HL-60/S4 (cell line): ENCODE measurements around the gene SLC35B2.

Experiments used
- in situ Hi-C: fragments of 300-500 bp; cut with MboI; formaldehyde crosslinking; loops from 2 replicates; pipeline ENCODE4 v1.14.3; 2022; ENCODE audit warnings: low sequenced_read_pairs

Gene SLC35B2

DNA sequence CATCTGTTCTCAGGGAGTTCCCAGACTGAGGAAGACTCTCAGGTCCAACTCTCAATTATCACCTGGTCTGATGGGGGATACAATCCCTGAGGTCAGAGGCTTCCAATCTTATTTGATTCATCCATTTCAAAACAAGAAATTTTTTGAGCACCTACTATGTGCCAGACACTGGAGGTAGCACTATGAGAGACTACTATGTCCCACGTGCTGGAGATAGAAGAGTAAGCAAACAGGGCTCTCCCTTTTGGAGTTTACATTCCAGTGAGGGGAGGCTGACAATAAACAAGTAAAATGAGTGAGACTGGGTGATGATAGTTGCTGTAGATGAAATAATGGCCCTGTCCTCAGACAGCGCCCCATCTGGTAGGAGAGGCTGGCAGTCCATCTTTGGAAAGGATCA, 29.4 kb upstream of the SLC35B2 start:
- in situ Hi-C loops: no loop called here

DNA sequence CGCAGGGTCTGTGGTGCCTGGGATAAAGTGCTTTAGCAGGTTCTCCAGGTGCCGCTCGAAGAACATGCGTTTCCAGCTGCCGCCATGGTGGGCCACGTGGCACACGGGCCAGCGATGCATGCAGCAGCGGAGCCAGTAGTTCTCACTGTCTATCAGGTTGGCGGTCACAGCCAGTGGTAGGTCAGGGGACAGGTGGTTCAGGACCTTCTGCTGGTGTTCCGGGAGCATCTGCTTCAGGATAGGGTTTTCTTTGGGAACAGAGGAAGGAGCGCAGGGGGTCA, 28.9 kb upstream of the SLC35B2 start:
- in situ Hi-C loops: no loop called here

DNA sequence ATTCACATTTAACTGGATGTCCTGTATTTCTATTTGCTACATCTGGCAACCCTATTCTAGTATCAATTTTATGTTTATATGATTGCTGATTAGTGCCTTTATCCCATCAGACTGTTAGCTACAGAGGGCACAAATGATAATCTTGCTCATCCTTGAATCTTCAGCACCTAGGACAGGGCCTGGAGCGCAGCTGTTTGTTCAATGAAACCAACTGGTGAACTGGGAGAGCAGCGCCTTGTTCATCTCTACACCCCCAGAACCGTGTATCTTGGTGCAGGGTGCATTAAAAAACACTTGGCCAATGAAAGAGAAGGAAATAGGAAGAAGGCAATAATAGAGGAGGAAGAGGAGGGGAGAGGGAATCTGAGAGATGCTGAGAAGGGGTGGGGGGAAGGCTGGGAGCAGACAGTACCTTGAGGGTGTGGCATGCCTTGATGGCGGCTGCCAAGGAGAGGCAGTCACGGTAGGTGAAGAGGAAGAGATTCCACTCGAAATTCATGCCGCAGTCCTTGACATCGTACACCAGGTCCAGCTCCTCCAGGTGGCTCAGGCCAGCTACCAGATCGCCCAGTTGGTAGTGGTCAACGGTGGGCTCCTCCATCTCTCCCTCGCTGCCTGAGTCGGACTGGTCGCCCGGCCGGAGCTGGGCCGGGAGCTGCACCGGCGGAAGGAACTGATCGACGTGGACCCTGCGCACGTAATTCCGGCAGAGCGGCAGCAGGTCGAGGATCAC, 28.4 kb upstream of the SLC35B2 start:
- in situ Hi-C loops: no loop called here

DNA sequence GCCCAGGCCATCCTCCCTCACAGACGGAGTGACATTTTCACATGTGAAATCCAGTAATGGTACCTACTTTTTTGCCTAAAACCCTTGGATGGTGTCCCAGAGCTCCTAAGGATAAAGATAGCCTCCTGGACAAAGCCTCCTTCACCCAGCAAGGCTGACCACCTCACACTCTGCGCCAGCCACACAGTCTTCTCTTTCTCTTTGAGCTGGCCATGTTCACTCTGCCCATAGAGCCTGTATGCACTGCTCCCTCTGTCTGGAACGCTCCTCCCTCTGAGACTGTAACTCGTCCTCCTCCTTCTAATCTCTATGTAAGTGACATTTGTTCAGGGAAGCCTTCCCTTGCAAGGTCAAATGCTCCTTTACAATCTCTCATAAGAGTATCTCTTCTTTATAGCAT, 27.5 kb upstream of the SLC35B2 start:
- in situ Hi-C loops: no loop called here

DNA sequence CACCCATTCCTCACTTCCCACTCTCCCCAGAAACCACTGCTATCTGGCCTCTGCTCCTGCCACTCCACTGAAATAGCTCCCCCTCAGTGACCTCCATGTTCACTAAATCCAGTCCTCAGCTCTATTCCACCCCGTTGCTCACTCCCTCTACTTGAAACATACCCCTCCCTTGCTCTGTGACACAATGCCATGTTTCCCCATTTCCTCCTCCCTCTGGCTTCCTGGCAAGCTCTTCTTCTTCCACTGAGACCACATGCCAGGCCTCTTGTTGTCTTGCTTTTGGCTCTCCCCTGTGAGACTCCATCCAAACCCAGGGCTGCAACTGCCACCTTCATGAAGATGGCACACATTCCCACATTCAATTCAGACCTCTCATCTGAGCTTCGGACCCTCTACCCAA, 26.8 kb upstream of the SLC35B2 start:
- in situ Hi-C loops: no loop called here

DNA sequence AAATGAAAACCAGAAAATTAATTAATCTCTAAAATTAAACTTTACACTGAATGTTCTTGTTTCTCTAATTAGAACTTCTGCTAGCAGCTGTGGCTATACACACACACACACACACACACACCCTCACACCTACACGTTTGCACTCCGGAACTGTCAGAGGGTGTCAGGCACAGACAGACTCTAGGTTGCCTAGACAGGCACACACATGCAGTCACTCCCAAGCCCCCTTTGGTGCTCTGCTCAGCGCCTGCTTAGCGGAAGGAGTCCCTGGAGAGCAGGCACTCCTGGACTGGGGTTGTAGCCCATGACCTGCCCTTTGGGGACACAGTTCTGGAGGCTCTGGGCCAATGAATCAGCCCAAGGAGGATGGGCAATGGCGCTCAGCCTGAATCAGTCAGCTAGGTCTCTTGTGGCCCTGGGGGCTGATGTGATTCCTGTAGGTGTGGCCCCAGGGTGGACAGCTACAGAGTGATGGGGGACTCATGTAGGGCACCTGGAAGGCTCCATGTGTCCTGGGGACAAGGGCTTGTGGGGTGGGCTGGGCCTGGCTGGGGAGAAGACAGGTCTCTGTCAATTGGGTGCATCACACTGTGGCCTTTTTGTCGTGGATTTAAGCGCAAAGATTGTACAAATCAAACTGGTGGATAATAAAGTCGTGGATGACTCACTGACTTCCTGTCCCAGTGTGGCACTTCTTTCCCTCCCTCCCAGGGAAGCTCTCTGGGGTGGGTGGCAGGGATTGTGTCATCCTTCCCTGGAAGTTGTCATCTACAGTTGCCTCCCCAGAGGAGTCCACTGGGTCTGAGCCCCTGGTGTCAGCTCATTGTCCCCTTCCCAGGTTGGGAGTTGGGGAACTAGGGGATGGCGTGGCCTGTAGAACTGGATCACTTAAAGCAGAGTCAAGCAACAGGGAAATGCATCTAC, 21.7 kb upstream of the SLC35B2 start:
- in situ Hi-C loops: no loop called here

DNA sequence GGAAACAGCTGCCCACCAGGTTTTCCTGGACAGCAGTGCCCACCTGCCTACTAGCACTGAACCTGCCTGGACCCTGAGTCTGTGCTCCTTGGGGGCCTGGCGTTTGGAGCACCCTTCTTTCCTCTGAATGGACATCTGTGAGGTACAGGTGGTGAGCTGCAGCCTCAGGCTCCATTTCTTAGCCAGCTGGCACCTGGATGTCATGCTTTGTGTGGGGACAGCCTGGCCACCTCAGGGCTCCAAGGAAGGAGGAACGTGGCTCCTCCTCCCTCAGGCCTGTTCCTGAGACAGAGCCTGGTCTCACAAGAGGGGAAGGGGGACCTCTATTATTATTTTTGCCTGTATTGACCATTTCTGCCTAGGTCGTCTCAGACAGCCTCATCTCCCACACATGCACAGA, 21.0 kb upstream of the SLC35B2 start:
- in situ Hi-C loops: no loop called here

DNA sequence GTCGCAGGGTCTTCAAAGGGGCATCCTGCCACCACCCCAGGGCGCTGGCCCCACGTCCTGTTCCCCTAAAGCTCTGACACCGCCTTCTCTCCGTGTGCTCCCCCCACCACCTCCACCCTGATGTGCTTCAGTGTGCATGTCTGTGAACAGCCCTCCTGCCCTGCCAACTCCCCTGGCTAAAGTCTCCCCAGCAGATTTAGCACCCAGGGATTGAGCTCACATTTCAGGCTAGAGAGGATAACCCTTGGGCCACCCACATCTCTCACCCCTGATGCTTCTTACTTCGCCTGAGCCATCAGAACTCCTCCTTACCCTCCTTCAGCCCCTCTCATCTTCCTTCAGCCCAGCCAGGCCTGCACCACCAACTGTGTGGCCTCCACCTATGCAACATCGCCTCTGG, 20.4 kb upstream of the SLC35B2 start:
- in situ Hi-C loops: no loop called here

DNA sequence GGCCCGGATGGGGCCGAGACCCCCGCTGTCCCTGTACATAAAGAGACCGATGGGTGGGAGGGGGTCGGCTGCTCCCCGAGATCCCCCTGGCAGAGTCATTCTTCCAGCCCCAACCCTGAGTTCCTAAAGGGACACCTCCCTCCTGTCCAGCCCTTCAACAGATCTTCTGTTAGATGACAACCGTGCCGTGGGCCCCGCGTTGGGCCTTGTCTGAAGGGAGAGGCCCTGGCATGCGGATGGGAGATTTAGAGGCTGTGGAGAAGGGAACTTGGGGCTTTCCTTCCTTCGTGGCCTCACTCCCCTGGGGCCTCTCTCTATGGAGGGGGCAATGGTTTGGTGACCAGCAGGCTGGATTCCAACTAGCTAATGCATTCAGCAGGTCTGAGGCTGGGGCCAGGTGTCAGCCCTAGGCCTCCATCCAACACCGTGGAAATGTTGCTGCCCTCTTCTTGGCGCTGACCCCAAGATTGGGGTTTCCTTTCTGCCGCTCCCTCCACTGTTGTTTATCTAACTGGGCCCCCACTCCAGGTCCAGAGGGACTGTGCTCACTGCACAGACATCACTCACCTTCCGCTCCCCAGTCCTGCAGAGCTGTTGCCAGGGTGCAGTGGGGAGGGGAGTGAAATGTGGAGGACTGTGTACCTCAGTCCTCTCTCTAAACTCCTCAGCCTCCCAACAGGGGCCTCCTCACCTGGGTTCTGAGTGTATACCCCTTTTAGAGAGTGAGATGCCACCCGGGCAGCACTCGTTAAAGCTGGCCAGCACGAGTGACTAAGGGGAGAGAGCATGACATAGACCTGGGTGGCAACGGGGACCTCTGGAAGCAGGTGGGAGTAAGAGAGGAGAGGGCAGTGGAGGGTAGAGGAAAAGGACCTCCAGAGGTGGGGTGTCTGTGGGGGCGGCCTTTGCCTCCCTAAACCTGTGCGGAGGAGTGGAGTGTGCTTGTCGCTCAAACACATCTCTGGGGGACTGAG, 19.6 kb upstream of the SLC35B2 start:
- in situ Hi-C loops: no loop called here

DNA sequence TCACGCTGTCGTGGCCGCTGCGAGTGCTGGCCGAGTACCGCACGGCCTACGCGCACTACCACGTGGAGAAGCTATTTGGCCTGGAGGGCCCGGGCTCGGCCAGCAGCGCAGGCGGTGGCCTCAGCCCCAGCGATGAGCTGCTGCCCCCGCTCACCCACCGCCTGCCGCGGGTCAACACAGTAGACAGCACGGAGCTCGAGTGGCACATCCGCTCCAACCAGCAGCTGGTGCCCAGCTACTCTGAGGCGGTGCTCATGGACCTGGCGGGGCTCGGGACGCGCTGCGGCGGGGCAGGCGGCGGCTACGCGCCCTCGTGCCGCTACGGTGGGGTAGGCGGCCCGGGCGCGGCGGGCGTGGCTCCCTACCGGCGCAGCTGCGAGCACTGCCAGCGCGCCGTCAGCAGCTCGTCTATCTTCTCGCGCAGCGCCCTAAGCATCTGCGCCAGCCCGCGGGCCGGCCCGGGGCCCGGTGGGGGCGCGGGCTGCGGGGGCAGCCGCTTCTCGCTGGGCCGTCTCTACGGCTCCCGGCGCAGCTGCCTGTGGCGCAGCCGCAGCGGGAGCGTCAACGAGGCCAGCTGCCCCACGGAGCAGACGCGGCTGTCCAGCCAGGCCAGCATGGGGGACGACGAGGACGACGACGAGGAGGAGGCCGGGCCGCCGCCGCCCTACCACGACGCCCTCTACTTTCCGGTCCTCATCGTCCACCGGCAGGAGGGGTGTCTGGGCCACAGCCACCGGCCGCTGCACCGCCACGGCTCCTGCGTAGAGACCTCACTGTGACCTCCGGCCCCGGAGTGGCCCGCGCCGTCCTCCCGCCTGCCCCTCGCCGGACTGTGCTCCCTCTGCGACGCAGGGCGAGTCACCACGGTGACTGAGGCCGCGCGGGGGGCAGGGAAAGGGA, 18.7 kb upstream of the SLC35B2 start:
- in situ Hi-C loops: no loop called here

DNA sequence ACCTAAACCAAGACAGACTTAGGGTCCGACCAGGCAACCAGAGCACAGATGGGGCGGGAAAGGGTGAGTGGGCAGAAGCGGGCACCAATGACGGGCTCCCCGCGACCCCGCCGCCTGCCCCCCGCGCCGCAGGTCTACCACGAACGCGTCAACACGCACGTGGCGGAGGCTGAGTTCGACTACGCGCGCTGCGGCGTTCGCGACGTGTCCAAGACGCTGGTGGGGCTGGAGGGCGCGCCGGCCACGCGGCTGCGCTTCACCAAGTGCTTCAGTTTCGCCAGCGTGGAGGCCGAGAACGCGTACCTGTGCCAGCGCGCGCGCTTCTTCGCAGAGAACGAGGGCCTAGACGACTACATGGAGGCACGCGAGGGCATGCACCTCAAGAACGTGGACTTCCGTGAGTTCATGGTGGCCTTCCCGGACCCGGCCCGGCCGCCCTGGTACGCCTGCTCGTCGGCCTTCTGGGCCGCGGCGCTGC, 18.0 kb upstream of the SLC35B2 start:
- in situ Hi-C loops: no loop called here

DNA sequence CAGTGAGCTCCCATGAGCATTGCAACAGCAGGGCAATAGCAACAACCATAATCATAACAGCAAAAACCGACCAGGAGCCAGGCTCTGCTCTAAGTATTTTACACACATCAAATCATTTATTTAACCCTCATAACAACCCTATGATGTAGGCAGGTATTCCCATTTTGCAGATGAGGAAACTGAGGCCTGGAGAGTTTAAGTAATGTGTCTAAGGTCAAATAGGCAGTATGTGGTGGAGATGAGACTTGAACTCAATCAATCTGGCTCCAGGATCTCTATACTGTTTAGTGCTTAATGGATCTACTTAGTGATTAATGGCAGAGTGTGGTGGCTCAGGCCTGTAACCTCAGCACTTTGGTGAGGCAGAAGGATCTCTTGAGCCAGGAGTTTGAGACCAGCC, 16.3 kb upstream of the SLC35B2 start:
- in situ Hi-C loops: no loop called here

DNA sequence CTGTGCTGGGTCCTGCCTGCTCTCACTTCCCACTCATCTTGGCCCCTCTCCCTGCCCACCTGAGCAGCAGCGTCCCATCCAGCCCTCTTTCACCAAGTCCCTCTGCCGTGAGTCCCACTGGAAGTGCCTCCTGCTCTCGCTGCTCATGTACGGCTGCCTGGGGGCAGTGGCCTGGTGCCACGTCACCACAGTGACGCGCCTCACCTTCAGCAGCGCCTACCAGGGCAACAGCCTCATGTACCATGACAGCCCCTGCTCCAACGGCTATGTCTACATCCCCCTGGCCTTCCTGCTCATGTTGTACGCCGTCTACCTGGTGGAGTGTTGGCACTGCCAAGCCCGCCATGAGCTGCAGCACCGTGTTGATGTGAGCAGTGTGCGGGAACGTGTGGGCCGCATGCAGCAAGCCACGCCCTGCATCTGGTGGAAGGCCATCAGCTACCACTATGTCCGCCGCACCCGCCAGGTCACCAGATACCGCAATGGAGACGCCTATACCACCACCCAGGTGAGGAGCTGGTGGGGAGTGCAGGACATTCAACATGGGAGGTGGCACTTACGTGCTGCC, 15.8 kb upstream of the SLC35B2 start:
- in situ Hi-C loops: no loop called here

DNA sequence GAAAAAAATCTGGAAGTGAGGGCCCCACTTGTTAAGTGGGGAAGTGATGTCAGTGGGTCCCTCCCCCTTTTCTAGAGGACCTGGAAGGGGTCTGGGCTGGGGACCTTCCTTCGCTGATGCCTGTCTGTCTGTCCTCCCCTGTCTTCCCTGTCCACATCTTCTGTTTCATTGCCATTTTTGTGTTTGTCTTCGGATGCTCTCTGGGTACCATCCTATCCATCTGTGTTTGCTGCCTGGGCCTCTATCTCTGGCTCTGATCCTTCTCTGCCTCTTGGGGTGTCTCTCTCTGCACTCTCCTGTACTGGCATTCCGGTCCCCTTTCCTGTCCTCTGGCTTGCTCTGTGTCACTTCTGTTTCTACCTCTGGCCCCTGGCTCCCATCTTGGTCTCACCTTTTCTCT, 15.2 kb upstream of the SLC35B2 start:
- in situ Hi-C loops: no loop called here

DNA sequence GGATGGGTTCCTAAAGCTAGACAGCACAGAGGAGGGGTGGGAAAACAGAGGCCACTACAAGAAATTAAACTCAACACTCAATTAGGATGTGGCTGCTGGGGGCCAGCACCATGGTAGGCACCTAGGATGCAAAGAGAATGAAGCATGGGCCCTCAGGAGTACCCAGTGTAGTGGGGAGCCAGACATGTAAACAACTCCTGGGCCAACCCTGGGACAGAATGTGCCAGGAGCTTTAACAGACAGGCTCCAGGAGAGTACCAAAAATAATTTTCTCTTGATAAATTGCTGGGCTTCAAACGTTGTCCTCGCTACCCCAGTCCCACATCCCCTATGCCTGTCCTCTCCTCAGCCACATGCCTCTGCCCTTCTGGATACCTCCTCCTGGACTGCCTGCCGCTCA, 14.6 kb upstream of the SLC35B2 start:
- in situ Hi-C loops: no loop called here

DNA sequence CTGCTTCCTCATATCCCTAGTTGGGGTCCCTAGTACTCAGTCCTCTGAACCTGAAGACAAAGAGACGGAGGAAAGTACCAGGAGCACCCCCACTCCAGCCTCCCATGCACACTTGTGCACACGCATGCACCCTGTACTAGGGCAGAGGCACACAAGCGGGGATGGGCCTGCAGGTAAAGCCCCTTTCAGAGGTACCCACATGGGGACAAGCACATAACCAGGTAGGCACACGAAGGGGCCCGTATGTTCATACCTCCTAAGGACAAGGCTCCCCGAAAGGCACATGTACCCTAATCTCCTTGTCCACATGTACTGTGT, 14.0 kb upstream of the SLC35B2 start:
- in situ Hi-C loops: no loop called here

DNA sequence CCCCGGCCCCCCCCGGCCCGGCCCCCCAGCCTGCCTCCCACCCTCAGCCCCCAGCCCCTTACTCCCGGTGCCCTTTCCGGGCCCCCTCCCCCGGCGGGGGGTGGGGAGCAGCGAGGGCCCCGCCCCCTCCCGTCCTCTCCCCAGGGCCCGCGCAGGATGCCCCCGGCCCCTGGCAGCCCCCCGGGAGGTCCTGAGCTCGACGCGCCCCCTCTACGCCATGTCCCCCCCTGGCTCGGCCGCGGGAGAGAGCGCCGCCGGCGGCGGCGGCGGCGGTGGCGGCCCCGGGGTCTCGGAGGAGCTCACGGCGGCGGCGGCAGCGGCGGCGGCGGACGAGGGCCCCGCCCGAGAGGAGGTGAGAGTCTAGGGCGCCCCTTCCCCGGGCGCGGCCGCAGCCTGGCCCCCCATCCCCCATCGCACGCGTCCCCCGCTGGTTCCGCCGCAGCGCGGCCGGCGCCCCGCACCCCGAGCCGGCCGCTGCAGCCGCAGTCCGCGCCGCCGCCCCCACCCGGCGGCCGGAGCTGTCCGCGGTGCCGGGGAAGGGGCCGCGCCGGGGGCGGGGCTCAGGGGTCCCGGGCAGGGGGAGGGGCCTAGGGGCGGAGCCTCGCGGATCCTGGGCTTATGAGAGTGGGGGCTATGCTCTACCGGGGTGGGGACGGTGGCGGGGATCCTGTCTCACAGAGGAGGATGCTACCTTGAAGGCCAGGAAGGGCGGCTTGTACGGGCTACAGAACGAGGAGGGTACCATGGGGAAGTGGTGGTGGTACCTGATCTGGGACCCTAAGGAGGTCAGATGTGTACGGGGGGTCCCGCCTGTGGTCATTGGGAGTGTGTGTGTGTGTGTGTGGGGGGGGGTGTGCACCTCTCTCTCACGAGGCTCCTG, 13.4 kb upstream of the SLC35B2 start:
- in situ Hi-C loops: no loop called here

DNA sequence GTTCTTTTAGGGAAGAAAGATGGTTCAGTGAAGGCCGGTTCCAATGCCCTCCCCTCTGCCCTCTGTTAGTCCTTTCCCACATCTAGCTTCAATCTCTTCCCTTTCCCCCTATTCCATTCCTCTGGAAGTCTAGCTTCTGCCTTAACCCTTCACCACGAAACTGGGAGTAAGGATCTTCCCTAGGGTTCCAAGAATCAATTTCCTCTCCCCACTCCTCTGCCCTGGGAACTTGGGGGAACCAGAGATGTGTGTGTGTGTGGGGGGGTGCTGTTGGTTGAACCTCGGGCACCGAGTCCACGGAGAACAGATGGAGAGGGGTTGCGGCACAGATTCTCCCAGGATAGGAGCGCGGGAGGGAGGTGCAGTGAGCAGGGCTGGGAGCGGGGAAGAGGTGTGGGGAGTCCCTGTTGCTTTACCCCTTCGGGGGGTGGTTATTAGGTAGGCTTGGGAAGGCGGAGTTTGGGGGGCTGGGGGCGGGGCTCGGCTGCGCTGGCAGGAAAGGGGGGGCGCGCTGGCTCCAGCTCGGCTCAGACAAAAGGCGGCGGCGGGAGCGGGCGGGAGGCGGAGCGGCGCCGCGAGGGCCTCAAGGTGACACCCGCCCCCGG, 12.7 kb upstream of the SLC35B2 start, which contains the start of gene TMEM151B:
TSS of gene TMEM151B (plus strand) at position 530 of the 605 bp plus-strand sequence. CDS start 293 bp downstream, outside the sequence.
- in situ Hi-C loops: no loop called here
